ENCODE measurements around the gene RPL22. TPM values are rescaled to one million over a fixed set of nuclear protein-coding genes. Genes with fewer than 3 reads are reported as not detected.

RPL22 gene
- total RNA-seq, 1 donor from 2014 or later, result 153 TPM

GRCh38 chr1:6145864-6146410 is 53.5 kb downstream of the RPL22 start:
- FAIRE-seq (no peak), DNase-seq (ENCODE audit: low read depth) (no peak)
- Histone ChIP-seq H3K36me3 (ENCODE audit: control insufficient read depth, insufficient read depth, low read length) (no peaks in the 10 kb centered on the region), H3K4me3 (ENCODE audit: low read depth, low read length) (no peak overlapping the region), H3K27me3 (ENCODE audit: control insufficient read depth, insufficient read depth, low read length) (peaks cover 2% of the 10 kb centered on the region)
- no peak for TF ChIP-seq CTCF (IDR thresholded peaks at IDR 0.05; ENCODE audit: insufficient read depth, low read length, severe bottlenecking)

GRCh38 chr1:6145396-6145750 is 54.0 kb downstream of the RPL22 start:
- no peak for FAIRE-seq
- Histone ChIP-seq H3K4me3 (ENCODE audit: low read depth, low read length) (no peak overlapping the region), H3K36me3 (ENCODE audit: control insufficient read depth, insufficient read depth, low read length) (no peaks in the 10 kb centered on the region), H3K27me3 (ENCODE audit: control insufficient read depth, insufficient read depth, low read length) (peaks cover 2% of the 10 kb centered on the region)
- no peak for DNase-seq (ENCODE audit: low read depth)
- TF ChIP-seq CTCF (IDR thresholded peaks at IDR 0.05; ENCODE audit: insufficient read depth, low read length, severe bottlenecking), result no peak

GRCh38 chr1:6144647-6145395 is 54.6 kb downstream of the RPL22 start:
- FAIRE-seq, result no peak
- H3K4me3 ChIP-seq (ENCODE audit: low read depth, low read length), result no peak overlapping the region
- no peaks in the 10 kb centered on the region for H3K36me3 ChIP-seq (ENCODE audit: control insufficient read depth, insufficient read depth, low read length)
- no peak for DNase-seq (ENCODE audit: low read depth)
- no peak for TF ChIP-seq CTCF (IDR thresholded peaks at IDR 0.05; ENCODE audit: insufficient read depth, low read length, severe bottlenecking)
- H3K27me3 ChIP-seq (ENCODE audit: control insufficient read depth, insufficient read depth, low read length), result peaks cover 2% of the 10 kb centered on the region

- DNase-seq (ENCODE audit: low read depth), result no peak
- H3K27me3 ChIP-seq (ENCODE audit: control insufficient read depth, insufficient read depth, low read length), result peaks cover 2% of the 10 kb centered on the region
- H3K4me3 ChIP-seq (ENCODE audit: low read depth, low read length), result no peak overlapping the region
- FAIRE-seq, result no peak
- no peaks in the 10 kb centered on the region for H3K36me3 ChIP-seq (ENCODE audit: control insufficient read depth, insufficient read depth, low read length)
- TF ChIP-seq CTCF (IDR thresholded peaks at IDR 0.05; ENCODE audit: insufficient read depth, low read length, severe bottlenecking), result no peak
These were observed 55.2 kb downstream of the RPL22 start for GRCh38 chr1:6144175-6144574.

- no peak for TF ChIP-seq CTCF (IDR thresholded peaks at IDR 0.05; ENCODE audit: insufficient read depth, low read length, severe bottlenecking)
- H3K4me3 ChIP-seq (ENCODE audit: low read depth, low read length), result no peak overlapping the region
- H3K27me3 ChIP-seq (ENCODE audit: control insufficient read depth, insufficient read depth, low read length), result peaks cover 2% of the 10 kb centered on the region
- FAIRE-seq, result no peak
- H3K36me3 ChIP-seq (ENCODE audit: control insufficient read depth, insufficient read depth, low read length), result no peaks in the 10 kb centered on the region
- DNase-seq (ENCODE audit: low read depth), result peak; percentile 27
These were observed 56.0 kb downstream of the RPL22 start for GRCh38 chr1:6143395-6143794.

GRCh38 chr1:6142734-6143133 is 56.7 kb downstream of the RPL22 start:
- Histone ChIP-seq H3K4me3 (ENCODE audit: low read depth, low read length) (no peak overlapping the region), H3K27me3 (ENCODE audit: control insufficient read depth, insufficient read depth, low read length) (peaks cover 2% of the 10 kb centered on the region), H3K36me3 (ENCODE audit: control insufficient read depth, insufficient read depth, low read length) (no peaks in the 10 kb centered on the region)
- TF ChIP-seq CTCF (IDR thresholded peaks at IDR 0.05; ENCODE audit: insufficient read depth, low read length, severe bottlenecking), result no peak
- FAIRE-seq (no peak), DNase-seq (ENCODE audit: low read depth) (no peak)
